Measurements from ENCODE around the gene SPATA16. TPM values are rescaled to one million over a fixed set of nuclear protein-coding genes. Genes with fewer than 3 reads are reported as not detected.
"Not testable (repeated sequence)": the region's sequence is repeated elsewhere in the genome, so short reads cannot be mapped to it uniquely, and the experiment has no call there.

The SPATA16 gene
- total and polyA plus RNA-seq, 11 donors, result not detected

GRCh38 chr3:172868582-172869200 is 272.3 kb downstream of the SPATA16 start:
- DNase-seq (no peak), ATAC-seq (no peak)
- peaks cover 0 to 16% (median 6%) of the 10 kb centered on the region in 12 donors for H3K4me1 ChIP-seq
- H3K36me3 ChIP-seq, result no peaks in the 10 kb centered on the region
- H3K27me3 ChIP-seq, result no peaks in the 10 kb centered on the region
- TF ChIP-seq, protein P1, sequence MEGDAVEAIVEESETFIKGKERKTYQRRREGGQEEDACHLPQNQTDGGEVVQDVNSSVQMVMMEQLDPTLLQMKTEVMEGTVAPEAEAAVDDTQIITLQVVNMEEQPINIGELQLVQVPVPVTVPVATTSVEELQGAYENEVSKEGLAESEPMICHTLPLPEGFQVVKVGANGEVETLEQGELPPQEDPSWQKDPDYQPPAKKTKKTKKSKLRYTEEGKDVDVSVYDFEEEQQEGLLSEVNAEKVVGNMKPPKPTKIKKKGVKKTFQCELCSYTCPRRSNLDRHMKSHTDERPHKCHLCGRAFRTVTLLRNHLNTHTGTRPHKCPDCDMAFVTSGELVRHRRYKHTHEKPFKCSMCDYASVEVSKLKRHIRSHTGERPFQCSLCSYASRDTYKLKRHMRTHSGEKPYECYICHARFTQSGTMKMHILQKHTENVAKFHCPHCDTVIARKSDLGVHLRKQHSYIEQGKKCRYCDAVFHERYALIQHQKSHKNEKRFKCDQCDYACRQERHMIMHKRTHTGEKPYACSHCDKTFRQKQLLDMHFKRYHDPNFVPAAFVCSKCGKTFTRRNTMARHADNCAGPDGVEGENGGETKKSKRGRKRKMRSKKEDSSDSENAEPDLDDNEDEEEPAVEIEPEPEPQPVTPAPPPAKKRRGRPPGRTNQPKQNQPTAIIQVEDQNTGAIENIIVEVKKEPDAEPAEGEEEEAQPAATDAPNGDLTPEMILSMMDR (IDR thresholded peaks at IDR 0.05), result no peak
- no peak for TF ChIP-seq POLR2A (IDR thresholded peaks at IDR 0.05)
- no peak overlapping the region for H3K27ac ChIP-seq
- intact Hi-C loops (cut with DNase I), result no loop called here
- WGBS, 4 donors, result 96 to 98% (median 97%) methylated on average over 2 of the region's 2 CpGs
- H3K9me3 ChIP-seq, result no peaks in the 10 kb centered on the region
- no peak overlapping the region for H3K4me3 ChIP-seq

- H3K27me3 ChIP-seq; H3K9me3 ChIP-seq; H3K4me3 ChIP-seq; ATAC-seq; H3K27ac ChIP-seq; intact Hi-C loops (cut with DNase I); H3K36me3 ChIP-seq: not testable (repeated sequence)
- 95 to 100% (median 97%) methylated on average over 12 to 38 of the region's 38 CpGs for WGBS, 4 donors
- peak in 1 of 5 donors; percentile 58 for DNase-seq
- peaks cover 0 to 16% (median 6%) of the 10 kb centered on the region in 12 donors for H3K4me1 ChIP-seq
Observed at GRCh38 chr3:172866726-172867350, 274.2 kb downstream of the SPATA16 start.

DNA sequence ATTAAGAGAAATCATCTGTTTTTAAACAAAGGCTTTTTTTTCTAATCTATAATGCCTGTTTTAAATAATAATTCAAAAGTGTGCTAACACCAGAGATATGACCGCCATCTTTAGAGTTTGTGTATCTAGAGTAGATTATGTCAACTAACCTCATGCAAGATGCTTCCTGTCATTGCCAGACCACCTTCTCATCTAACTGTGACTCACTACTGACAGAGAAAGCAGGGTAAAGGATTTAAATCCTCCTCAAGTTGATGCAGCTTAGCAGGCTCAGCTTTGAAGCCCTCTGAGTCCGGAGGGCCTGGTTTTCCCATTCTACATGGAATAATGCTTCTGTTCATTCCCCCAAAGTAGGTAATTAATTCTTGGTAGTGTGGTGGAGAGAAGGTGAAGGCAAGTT is 282.0 kb downstream of the SPATA16 start:
- no peaks in the 10 kb centered on the region for H3K36me3 ChIP-seq
- ATAC-seq (no peak), DNase-seq (no peak)
- no peak overlapping the region for H3K4me3 ChIP-seq
- H3K4me1 ChIP-seq, result peaks cover 0 to 24% (median 14%) of the 10 kb centered on the region in 12 donors
- H3K9me3 ChIP-seq, result peaks cover 0 to 6% (median 0%) of the 10 kb centered on the region in 12 donors
- no peak overlapping the region for H3K27ac ChIP-seq
- intact Hi-C loops (cut with DNase I), result loop anchor here in 1 of 10 donors (10.0 kb wide), 1 partner anchor 186 kb away; no protein-coding TSS in a partner anchor
- TF ChIP-seq POLR2A (IDR thresholded peaks at IDR 0.05), result no peak
- TF ChIP-seq, protein P1 (IDR thresholded peaks at IDR 0.05), result no peak
- 86 to 94% (median 93%) methylated on average over 2 of the region's 2 CpGs for WGBS, 4 donors
- no peaks in the 10 kb centered on the region for H3K27me3 ChIP-seq

- Histone ChIP-seq H3K27ac (peak overlapping the region in 10 of 12 donors; percentile 11 to 74 (median 58)), H3K4me1 (peaks cover 0 to 24% (median 14%) of the 10 kb centered on the region in 12 donors), H3K4me3 (no peak overlapping the region), H3K36me3 (no peaks in the 10 kb centered on the region), H3K9me3 (no peaks in the 10 kb centered on the region), H3K27me3 (no peaks in the 10 kb centered on the region)
- TF ChIP-seq, protein P1 (IDR thresholded peaks at IDR 0.05), result no peak
- TF ChIP-seq POLR2A (IDR thresholded peaks at IDR 0.05), result no peak
- 12 to 21% (median 18%) methylated on average over 4 of the region's 4 CpGs for WGBS, 4 donors
- peak; percentile 97 to 99 (median 98) for ATAC-seq
- DNase-seq, result peak; percentile 45 to 71 (median 59)
- intact Hi-C loops (cut with DNase I), result loop anchor here in 1 of 10 donors (10.0 kb wide), 1 partner anchor 188 kb away; no protein-coding TSS in a partner anchor
Observed at GRCh38 chr3:172856795-172857742, 284.0 kb downstream of the SPATA16 start.
